ENCODE data around the gene IKZF2.

IKZF2 gene

DNA sequence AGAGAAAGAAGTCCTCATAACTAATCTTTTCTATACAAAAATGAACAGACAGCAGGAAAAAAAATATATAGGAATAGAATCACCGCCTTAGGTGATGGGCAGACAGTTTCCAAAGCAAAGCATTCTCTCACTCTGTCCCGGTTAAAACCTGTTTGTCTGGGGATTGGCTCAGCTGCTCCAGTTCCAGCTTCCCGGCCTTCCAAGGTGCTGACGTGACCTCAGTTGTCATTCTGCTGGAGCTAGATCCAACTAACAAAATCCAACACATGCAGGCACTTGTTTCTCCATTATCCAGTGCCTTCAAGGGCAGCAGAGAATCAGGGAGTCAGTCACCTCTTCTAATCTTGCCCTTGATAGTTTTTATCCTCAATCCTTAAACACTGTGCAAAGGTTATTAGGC is 52.8 kb downstream of the IKZF2 start:
- DNase-seq (ENCODE audit: low spot score), result no peak

DNA sequence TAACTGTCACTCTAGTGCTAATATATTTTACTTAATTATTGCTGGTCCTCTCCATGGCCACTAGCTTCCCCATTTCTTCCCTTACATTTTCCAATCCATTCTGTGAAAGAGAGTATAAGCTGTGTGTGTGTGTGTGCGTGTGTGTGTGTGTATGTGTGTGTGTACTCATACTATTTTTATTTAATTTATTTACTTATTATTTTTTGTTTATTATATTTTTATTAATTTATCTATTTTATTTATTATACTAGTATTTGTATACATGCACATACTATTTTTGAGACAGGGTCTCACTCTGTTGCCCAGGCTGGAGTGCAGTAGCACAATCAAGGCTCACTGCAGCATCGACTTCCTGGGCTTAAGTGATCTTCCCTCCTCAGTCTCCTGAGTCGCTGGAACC is 59.6 kb downstream of the IKZF2 start:
- no peak for DNase-seq (ENCODE audit: low spot score)

DNA sequence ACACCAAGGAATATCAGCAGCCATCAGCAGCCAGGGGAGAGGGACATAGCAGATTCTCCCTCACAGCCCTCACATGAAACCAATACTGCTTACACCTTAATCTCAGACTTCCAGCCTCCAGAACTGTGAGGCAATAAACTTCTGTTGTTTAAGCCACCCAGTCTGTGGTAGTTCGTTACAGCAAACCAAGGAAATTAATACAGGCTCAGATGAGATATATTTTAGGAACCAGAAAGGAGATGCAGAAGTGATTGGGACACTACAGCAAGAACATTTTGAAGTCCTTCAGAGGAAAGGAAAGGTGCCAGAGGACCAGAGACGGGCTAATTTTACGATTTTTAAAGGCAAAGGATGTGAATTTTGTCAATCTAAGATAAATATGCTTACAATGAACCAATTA is 60.6 kb downstream of the IKZF2 start:
- DNase-seq (ENCODE audit: low spot score), result no peak

DNA sequence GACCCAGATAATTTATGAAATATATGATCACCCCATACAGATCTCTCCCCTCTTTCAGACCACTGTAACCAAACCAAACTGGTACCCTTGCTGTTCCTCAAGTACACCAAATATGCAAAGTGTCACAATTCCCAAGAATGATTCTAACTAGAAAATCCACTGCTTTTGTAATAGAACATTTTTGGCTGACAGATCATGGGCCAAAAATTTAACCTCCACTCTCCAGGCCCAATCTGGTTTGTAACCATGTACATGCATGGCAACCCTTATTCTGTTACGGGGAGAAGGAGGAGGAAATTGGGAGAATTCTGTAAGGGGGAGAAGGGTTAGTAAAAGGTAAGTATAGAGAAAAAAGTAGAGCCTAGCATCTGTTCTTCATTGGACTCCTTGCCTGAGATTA is 62.0 kb downstream of the IKZF2 start:
- no peak for DNase-seq (ENCODE audit: low spot score)

DNA sequence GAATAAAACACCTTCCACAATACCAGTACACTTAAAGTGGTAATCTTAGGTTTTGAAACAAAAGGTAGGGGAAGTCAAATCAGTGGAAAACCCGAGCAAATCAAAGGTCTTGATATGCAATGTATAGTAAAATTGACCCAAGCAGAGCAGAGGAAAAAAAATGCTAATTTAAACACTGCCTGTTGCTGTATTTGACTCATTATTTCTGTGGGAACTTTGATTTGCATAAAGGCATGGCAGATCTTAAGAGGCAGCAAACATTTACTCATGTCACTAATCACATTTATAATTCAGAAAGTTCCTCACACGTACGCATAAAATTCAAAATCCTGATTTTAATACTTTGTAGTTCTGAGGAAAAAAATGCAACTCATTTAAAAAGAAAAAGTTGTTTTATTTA is 64.4 kb downstream of the IKZF2 start:
- DNase-seq (ENCODE audit: low spot score), result peak; percentile 7

DNA sequence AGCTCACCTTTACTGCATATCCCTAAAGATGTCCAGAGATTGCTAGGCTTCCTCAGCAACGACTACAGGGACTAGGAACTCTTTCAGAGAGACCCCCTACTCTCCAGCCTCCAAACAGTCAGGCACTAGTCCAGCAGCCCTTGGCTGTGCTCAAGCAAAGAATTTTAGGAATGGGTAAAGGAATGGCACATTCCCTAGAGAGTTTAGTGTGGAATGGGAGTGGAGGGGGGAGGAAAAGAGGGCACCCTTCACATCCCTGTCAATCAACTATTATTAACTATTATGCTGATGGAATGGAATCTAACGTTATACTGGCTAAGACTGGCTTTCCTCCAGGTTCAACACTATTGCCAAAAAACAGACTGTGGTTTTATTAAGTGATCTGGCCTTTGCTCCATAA is 64.8 kb downstream of the IKZF2 start:
- DNase-seq (ENCODE audit: low spot score), result no peak

DNA sequence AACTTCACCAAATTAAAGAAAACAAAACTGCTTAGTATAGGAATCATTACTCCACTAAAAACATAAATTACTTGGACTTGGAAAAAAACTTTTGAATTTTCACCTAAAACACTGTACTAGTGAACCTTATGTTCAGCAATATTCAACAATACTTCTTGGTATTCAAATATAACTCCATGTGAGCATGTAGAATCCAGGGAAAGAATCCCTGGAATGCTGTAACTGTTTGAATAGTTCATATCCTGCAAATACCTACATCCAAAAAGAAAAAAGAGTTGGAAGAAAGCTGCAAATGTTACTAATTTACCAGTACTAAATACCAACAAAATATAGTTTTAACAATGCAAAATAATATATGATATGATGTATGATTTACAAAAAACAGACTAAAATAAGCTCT is 65.4 kb downstream of the IKZF2 start:
- DNase-seq (ENCODE audit: low spot score), result no peak

DNA sequence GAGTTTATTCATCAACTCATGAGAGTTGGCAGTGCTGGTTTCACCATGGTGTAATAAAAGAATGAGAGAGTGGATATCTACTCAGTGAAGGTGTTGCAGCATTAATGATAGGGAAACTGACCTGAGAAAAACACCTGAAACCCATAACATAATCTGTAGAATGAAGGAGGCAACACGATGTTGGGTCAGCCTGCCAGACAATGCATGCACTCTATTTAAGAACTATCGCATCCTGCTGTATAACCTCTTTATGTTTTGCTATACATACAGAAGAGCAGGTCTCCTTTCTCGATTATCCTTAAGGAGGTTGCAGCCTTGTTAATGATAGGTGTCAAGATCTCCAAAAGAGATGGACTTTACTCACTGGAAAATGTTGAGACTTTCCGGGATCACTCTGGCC is 65.9 kb downstream of the IKZF2 start:
- DNase-seq (ENCODE audit: low spot score), result no peak

DNA sequence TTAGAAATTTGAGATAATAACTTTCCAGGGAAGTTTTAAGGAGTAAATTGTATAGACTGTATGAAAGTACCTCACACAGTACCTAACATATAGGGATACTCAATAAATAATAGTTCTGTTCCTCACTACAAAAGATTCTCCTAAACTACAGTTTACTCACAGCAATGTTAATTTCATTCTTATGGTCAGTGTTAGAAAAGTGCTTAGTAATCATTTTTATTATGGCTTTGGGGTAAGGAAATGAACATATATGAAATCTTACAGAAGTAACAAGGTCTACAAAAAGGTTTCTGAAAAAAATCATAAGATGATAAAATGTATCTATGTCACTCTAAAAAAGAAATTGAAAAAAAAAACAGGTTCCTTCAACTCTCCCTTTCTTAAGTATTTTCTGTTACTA is 67.2 kb downstream of the IKZF2 start:
- DNase-seq (ENCODE audit: low spot score), result no peak

DNA sequence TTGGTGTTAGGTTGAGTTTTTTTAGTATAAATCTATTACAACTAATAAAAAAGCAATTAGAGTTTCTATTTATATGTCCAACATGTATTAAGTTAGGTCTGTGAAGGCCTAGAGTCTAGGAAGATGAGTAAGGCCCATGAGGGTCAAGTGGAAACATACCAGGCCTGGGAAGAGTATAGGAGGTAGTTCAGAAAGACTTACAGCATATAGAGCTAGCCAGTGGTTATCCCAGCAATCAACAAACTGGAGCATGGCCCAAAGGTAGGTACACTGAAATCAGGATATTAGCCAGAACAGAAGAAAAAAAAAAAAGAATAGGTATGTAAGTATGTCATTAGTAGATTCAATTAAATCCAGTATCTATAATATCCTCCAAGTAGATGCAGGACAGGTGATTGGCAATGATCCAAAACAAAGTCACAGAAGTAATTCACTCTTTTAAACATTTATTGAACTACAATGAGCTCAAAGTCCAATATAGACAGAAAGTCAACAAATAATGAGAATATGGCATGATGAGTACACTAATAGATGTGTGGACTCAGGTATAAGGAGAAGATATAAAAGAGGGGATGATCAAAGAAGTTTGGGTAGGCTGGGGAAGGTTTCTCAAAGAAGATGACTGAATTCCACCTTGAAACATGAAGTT is 70.3 kb downstream of the IKZF2 start:
- no peak for DNase-seq (ENCODE audit: low spot score)

DNA sequence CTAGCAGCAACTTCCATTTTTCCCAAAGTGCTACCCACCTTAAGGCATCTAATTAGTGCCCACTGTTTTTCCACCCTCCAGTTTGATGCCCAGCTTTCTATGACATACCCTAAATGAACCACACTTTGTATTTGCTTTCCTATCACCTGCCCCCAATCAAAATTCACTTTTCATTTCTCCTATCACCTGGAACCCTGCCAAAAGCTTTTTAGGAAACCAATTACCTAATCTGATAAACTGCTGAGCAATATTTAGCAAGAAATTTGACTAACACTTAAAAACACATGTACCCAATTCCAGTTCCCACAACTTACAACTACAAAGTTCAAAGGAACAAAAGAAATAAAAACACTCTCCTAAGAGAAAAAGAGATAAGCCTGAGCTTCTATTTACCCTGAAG is 71.7 kb downstream of the IKZF2 start:
- DNase-seq (ENCODE audit: low spot score), result no peak

DNA sequence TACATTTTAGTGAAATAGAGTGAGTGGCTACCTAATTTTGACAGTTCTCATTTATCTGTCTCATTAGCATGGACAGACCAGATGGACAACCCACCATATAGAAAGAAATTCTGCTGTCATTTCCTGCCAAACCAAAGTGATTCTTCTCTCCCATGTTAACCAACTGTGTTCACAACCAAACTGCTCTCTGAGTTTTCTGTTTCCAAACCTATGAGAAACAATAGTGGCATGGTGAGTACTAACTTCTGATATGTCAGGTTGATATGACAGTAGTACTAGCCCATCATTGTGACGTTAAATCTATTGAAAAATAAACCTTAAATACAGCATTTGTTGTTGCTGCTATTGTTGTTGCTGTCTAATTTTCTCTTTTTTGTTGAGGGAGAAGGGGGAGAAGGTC is 72.7 kb downstream of the IKZF2 start:
- DNase-seq (ENCODE audit: low spot score), result no peak

DNA sequence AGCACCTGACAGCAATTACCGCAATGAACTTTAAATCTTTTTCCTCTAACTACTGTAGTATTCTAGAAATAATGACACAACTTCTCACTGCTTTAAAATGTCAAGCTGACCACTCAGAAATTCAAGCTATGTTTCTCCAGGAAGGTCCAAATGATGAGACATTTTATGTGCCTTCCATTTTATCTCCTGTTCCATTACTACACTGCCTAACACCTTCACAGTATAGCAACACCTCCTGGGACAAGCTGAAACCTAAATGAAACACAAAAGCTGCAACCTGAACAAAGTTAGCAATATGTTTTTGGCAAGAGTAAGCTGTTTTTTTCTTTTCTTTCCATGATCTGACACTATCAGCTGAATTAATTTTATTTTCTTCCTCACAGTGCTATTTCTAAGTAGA is 81.9 kb downstream of the IKZF2 start:
- DNase-seq (ENCODE audit: low spot score), result no peak

DNA sequence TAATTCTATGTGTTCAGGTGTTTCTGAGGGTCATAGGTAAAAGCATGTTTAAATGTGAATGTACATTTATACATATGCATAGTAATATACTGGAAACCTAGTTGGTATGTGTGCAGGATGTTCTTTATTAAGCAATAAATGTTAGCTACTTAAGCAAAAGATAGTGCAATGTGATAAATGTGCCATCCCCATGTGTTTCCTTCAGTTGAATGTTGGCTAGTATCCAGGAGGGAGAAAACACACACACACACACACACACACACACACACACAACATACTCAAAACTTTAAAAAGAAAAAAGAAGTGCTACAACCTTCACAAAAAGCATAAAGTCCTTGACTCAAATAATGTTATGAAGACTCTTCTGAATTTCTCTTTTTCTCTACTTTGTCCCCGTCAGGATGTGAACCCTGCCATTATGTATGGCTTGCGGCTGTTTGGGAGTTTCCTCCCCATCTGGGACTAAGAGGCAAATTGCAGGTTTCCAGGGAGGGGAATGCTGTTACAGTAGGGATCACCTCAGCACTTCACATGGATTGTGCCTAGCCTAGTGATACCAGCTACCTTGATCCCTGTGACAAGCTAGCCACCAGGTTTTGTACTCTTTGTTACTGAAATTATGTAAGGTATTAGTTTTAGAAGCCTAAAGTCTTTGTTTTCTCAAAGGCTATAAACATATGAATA is 82.6 kb downstream of the IKZF2 start:
- no peak for DNase-seq (ENCODE audit: low spot score)

DNA sequence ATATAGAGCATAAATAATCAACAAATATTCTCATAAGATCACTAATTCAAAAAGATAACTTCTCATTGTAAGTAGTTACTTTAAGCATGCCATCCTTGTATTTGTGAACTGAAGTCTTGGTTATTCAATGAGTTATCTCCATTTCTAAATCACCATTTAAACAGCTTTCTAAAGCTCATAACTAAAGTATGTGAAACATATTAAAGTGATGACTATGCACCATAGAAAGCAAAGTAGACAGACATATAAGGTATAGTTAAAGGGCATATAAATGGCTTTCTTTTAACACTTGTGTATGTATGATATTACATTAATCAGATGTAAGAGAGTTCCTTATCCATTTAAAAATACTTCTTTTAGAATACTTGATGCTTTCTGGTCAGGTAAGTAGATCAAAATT is 83.5 kb downstream of the IKZF2 start:
- DNase-seq (ENCODE audit: low spot score), result no peak

DNA sequence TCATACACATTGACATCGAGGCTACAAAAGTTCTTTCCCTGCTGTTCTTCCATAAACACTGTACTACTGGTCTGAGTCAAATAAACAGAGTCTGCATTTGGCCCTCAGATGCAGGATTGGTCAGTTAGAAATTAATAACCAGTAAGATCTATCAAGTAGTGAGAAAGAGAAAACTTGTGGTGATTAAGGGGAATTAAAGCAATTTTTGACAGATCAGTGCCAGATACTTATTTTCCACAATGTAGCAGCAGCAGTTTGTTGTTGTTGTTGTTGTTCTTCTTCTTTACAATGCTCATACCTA is 85.0 kb downstream of the IKZF2 start:
- DNase-seq (ENCODE audit: low spot score), result no peak

DNA sequence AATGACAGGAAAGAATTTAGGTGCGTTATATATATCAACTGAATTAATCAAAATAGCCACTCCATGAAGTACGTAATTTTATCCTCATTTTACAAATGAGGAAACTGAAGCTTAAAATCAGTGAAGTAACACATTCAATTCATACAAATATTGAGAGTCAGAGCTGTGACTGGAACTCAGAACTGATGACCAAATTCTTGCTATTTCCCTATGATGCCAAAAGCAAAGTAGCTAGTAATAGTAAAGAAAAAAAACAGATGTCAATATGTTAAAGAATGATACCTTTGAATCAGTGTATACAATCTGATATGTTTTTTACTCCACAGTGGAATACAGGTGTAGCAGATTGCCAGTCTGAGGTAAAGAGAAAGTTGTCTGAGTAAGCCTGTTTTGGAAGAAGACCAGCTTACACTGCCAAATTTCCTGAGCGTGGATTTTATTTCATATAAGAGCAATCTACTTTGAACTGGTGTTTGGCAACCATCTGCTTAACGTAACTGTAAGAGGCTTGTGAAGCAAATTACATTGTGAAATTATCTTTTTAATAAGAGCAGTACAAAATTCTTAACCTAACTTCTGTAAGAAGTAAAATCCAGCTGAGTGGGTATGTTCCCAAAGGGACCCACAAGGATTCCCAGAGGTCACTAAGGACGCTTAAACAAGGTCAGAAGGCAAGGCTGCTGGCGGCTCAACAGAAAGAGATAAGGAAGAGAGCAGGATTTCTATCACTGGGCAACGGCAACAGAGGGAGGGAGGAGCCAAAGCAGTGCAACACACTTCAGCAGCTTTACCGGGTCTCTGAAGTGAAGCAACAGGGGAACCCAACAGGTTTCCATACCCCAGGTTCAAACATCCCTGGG is 85.6 kb downstream of the IKZF2 start:
- DNase-seq (ENCODE audit: low spot score), result no peak

DNA sequence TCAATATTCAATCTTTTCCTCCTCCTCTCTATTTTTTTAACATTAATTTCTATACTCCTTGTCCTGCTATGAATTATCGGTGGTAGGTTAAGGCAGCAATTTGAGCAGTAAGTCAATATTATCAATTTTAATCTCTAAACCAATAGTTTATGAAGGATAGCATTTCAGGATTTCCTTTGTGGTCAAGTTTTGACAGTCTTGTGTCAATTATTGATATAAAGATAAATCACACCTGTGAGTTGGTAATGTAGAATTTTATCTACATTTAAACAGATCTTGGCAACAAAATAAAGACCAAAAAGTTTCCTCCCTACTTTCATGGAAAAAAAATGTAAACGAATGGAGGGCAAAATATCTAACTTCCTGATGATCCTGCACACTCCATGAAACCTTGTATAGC is 87.3 kb downstream of the IKZF2 start:
- no peak for DNase-seq (ENCODE audit: low spot score)

DNA sequence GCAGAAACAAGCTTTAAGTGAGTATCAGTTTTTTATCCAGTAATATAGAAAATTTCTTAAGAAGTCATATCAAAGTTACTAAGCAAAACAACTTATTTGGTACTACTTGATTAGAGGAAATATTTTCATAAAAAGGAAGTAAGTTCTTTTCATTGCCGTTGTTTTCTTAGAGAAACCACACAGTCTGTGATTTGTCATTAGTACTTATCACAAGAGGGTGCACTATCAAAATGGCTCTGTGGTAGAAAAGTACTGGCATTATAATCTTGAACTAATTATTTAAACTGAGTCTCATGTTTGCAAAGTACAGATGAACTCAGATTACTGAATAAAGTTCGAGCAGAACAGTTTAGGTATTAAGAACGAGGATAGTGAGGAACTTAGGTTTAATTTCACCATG is 93.4 kb downstream of the IKZF2 start:
- no peak for DNase-seq (ENCODE audit: low spot score)

DNA sequence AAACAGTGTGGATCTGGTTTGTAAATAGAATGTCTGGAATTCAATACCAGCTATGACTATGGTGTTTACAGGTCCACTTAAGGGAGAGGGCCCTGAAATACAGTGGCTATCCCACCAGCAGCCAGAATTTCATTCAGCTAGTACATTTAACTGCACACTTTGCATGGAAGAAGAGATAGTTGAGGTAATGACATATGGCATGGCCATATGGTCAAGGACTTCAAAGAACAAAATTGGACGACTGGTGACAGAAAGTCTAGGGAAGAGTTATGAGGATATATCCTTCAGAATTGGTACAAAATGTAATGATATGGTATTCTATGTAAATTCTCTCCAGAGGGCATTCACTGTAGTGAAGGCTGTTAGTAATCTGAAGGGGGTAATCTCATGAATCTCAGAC is 105.0 kb downstream of the IKZF2 start:
- no peak for DNase-seq (ENCODE audit: low spot score)

DNA sequence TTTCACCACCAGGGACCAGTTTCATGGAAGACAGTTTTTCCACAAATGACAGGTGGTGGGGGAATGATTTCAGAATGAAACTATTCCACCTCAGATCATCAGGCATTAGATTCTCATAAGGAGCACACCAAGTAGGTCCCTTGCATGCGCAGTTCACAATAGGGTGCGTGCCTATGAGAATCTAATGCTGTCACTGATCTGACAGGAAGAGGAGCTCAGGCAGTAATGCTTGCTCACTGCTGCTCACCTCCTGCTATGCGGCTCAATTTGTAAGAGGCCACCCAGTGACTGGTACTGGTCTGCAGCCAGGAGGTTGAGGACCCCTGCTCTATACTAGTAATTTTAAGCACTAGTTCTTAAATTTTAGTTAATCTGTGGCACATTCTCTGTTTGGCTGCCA is 107.8 kb downstream of the IKZF2 start:
- DNase-seq (ENCODE audit: low spot score), result no peak

DNA sequence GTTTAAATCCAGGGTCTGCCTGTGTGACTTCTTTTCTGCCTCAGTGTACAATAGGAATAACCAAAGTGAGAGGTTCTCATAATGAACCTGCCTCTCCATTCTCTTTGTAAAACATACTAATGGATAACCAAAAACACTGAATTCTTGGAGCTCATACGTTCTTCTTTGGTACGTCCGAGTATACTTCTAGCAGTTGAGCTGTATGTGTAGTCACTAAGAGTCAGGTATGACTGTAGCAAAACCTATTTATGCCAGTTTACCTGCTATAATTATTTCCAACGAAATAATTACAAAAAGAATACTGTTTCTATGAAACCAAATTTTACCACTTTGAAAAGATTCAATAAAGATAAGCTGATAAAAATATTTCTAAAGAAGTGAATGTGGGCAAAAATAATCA is 109.2 kb downstream of the IKZF2 start:
- DNase-seq (ENCODE audit: low spot score), result no peak

DNA sequence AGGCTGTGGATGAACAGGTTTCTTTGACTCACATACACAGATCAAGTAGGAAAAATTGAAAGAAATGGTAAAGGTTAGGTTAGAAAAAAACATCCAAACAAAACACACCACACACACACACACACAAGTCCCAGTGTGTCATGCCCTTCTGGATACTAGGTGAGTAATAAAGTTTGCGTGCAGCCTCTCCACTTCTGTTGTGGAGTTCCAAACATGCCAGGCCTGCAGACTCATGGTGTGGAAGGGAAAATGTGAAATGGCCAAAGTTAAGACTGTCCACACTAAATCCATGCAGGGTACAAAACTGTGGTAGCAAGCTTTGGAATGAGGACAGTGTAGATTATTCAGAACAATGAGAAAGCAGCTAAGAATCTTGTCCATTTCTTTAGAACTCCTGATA is 114.6 kb downstream of the IKZF2 start:
- DNase-seq (ENCODE audit: low spot score), result peak; percentile 21

DNA sequence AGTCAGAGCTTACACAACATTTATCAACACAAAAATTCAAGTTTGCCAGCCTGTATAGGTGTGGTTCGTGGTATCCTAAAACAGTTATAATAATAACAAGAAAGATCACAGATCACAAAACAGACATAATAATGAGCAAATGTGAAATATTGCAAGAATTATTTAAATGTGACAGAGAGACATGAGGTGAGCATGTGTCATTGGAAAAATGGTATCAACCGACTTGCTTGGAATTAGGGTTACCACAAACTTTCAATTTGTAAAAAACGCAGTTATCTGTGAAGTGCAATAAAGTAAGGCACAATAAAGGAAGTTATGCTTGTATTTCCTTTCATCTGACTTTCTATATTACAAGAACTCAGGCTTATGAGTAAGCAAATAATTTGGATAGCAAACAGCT is 116.8 kb downstream of the IKZF2 start:
- DNase-seq (ENCODE audit: low spot score), result no peak

Data from NAMALWA (cell line).